DND-41 (cell line): ENCODE results near the gene SCRN1.

Source experiments
- ATAC-seq: fragments of 200-7000 bp; cut with Tn5 transposase; 3 replicates; pipeline ENCODE4 v1.9.1; 2021; ENCODE audit warnings: low read depth; ENCODE audit not compliant: insufficient read depth
- DNase-seq: peaks from one replicate; pipeline ENCODE4 v3.0.0-alpha.2; 2020
- H2AFZ ChIP-seq: 2 replicates; pipeline ENCODE4 v1.6.0; 2012; ENCODE audit warnings: low read depth, low read length
- H3K27ac ChIP-seq: 2 replicates; pipeline ENCODE4 v1.5.1; 2012; ENCODE audit warnings: low read length, inconsistent platforms
- H3K27me3 ChIP-seq: fragments of 200-600 bp; sonication (generic); 2 replicates; pipeline ENCODE4 v1.6.0; 2012; ENCODE audit warnings: low read length, mild to moderate bottlenecking, inconsistent platforms; ENCODE audit not compliant: insufficient read depth, poor library complexity
- H3K36me3 ChIP-seq: 2 replicates; pipeline ENCODE4 v1.5.1; 2012; ENCODE audit warnings: low read length, inconsistent platforms; ENCODE audit not compliant: insufficient read depth
- H3K4me1 ChIP-seq: 2 replicates; pipeline ENCODE4 v1.5.1; 2012; ENCODE audit warnings: mild to moderate bottlenecking, low read length; ENCODE audit not compliant: insufficient read depth
- H3K4me2 ChIP-seq: 2 replicates; pipeline ENCODE4 v1.6.0; 2012; ENCODE audit warnings: mild to moderate bottlenecking, moderate library complexity, low read length, inconsistent platforms; ENCODE audit not compliant: insufficient read depth
- H3K4me3 ChIP-seq, 2 experiments: fragments of 200-600 bp in 1 of 2; shearing (Covaris generic) in 1 of 2; 2 replicates each; pipeline ENCODE4 v1.5.1; 2012 to 2016; ENCODE audit warnings: inconsistent platforms in 2 of 2, low read length in 2 of 2, mild to moderate bottlenecking in 2 of 2, low read depth in 1 of 2, moderate library complexity in 1 of 2
- H3K79me2 ChIP-seq: 2 replicates; pipeline ENCODE4 v1.6.0; 2012; ENCODE audit warnings: low read length, inconsistent platforms; ENCODE audit not compliant: insufficient read depth
- H3K9ac ChIP-seq: 2 replicates; pipeline ENCODE4 v1.6.0; 2012; ENCODE audit warnings: low read depth, mild to moderate bottlenecking, inconsistent platforms, low read length, moderate library complexity
- H3K9me3 ChIP-seq: 2 replicates; pipeline ENCODE4 v1.5.1; 2012; ENCODE audit warnings: low read length, moderate library complexity, mild to moderate bottlenecking, inconsistent platforms; ENCODE audit not compliant: insufficient read depth, severe bottlenecking
- H4K20me1 ChIP-seq: 2 replicates; pipeline ENCODE4 v1.6.0; 2012; ENCODE audit warnings: low read length; ENCODE audit not compliant: insufficient read depth
- CTCF ChIP-seq: IDR thresholded peaks from 2 replicates; pipeline ENCODE4 v1.5.1; 2012; ENCODE audit warnings: borderline replicate concordance, low read length, moderate library complexity, mild to moderate bottlenecking; ENCODE audit not compliant: poor library complexity, severe bottlenecking; ENCODE audit errors: extremely low read depth
- EZH2 ChIP-seq: IDR thresholded peaks from 3 replicates; pipeline ENCODE4 v1.6.1; 2012; ENCODE audit warnings: borderline replicate concordance, low read depth, mild to moderate bottlenecking, moderate library complexity, low read length, inconsistent platforms; ENCODE audit not compliant: severe bottlenecking

The SCRN1 gene

GRCh38 chr7:29977886-29978651, 11.5 kb downstream of the SCRN1 start:
- Histone ChIP-seq H3K27ac (no peak overlapping the region), H3K4me1 (no peaks in the 10 kb centered on the region), H3K79me2 (no peaks in the 10 kb centered on the region)

GRCh38 chr7:29976673-29977415, 12.8 kb downstream of the SCRN1 start:
- Histone ChIP-seq H3K9ac (no peak overlapping the region), H3K9me3 (no peaks in the 10 kb centered on the region), H3K27ac (no peak overlapping the region), H4K20me1 (no peaks in the 10 kb centered on the region), H3K79me2 (no peaks in the 10 kb centered on the region), H3K36me3 (no peaks in the 10 kb centered on the region), H3K4me2 (no peak overlapping the region), H3K4me3 (no peak overlapping the region), H3K4me1 (no peaks in the 10 kb centered on the region), H2AFZ (no peak overlapping the region), H3K27me3 (peaks cover 16% of the 10 kb centered on the region)
- ATAC-seq (no peak), DNase-seq (no peak)
- no peak for TF ChIP-seq CTCF
- TF ChIP-seq EZH2: no peak

More at GRCh38 chr7:29977886-29978651, 11.5 kb downstream of the SCRN1 start:
- Histone ChIP-seq H3K9ac (no peak overlapping the region), H3K36me3 (no peaks in the 10 kb centered on the region), H3K4me3 (no peak overlapping the region), H3K9me3 (no peaks in the 10 kb centered on the region), H3K4me2 (no peak overlapping the region), H3K27me3 (peaks cover 10% of the 10 kb centered on the region), H4K20me1 (no peaks in the 10 kb centered on the region), H2AFZ (no peak overlapping the region)
- peak; percentile 57 for ATAC-seq
- TF ChIP-seq EZH2 (no peak), CTCF (peak; percentile 22)
- peak; percentile 8 for DNase-seq

GRCh38 chr7:29976266-29976665, 13.3 kb downstream of the SCRN1 start:
- Histone ChIP-seq H3K27me3 (peaks cover 16% of the 10 kb centered on the region), H3K9me3 (no peaks in the 10 kb centered on the region), H3K36me3 (no peaks in the 10 kb centered on the region), H3K79me2 (no peaks in the 10 kb centered on the region), H2AFZ (no peak overlapping the region), H3K9ac (no peak overlapping the region), H3K27ac (no peak overlapping the region), H3K4me2 (no peak overlapping the region), H3K4me3 (no peak overlapping the region), H3K4me1 (no peaks in the 10 kb centered on the region), H4K20me1 (no peaks in the 10 kb centered on the region)
- ATAC-seq (no peak), DNase-seq (no peak)
- no peak for TF ChIP-seq EZH2
- no peak for TF ChIP-seq CTCF
